Activated CD4-positive, CD25-positive, alpha-beta regulatory T cell (primary cell): Measurements from ENCODE around the gene SNCG.
"Not testable (repeated sequence)": the region's sequence is repeated elsewhere in the genome, so short reads cannot be mapped to it uniquely, and the experiment has no call there.

Experiments used
- DNase-seq, 4 experiments: peaks; one replicate each; lab custom pipeline; 2025; lab: John Stamatoyannopoulos, UW

SNCG gene

DNA sequence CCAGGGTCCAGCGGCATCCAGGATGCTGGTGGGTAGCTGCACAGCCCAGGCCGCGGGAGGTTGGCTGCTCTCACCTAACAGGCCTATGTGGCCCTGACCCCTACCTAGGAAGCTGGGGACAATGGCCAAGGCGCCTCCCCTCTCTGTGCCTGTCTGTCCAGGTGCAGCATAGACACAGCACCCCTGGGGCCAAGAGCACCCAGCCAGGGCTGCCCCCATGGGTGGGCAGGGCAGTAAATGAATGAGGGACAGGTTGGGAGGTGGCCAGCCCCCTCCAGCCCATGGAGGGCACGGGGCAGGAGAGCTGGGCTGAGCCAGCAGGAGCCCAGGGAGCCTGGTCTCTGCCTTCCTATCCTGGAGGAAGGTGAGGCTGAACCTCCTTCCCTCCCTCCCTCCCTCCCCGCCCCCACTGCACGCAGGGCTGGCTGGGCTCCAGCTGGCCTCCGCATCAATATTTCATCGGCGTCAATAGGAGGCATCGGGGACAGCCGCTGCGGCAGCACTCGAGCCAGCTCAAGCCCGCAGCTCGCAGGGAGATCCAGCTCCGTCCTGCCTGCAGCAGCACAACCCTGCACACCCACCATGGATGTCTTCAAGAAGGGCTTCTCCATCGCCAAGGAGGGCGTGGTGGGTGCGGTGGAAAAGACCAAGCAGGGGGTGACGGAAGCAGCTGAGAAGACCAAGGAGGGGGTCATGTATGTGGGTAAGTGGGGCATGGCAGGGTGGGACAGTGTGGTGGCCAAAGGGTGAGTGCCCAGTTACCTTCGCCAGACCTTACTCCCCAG, at the start of gene SNCG:
Gene SNCG, plus strand, starts transcription at position 484 of the 785 bp plus-strand sequence. Its CDS starts 99 bp downstream, at position 583.
- DNase-seq = no peak

DNA sequence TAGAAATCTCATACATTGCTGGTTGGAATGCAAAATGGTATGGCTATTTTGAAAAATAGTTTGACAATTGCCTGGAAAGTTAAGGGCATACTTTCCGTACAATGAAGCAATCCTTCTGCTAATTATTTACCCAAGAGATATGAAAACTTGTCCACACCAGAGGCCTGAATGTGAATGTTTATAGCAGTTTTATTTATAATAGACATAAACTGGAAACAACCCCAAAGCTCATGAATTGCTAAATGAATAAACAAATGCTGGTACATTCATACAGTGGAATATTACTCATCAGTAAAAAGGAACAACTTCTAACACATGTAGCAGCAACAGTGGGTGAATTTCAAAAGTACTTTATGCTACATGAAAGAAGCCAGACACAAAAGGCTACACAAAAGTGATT, 43.7 kb upstream of the SNCG start:
- no peak for DNase-seq

DNA sequence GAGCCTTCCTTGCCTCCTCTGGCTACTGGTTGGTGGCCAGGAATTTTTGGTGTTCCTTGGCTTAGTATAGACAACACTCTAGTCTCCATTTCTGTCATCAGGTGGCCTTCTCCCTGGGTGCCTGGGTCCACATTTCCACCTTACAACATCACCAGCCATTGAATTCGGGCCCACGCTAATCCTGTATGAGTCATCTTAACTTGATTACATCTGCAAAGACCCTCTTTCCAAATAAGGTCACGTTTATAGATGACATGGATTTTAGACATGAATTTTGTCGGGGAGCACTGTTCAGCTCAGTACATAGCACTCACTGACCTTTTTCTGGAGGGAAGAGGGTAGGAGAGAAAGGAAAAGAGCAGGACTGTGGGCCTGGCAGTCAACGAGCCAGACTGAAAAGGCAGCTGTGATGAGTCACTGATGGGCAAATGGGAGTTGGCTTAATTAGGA, 40.4 kb upstream of the SNCG start:
- DNase-seq = no peak

DNA sequence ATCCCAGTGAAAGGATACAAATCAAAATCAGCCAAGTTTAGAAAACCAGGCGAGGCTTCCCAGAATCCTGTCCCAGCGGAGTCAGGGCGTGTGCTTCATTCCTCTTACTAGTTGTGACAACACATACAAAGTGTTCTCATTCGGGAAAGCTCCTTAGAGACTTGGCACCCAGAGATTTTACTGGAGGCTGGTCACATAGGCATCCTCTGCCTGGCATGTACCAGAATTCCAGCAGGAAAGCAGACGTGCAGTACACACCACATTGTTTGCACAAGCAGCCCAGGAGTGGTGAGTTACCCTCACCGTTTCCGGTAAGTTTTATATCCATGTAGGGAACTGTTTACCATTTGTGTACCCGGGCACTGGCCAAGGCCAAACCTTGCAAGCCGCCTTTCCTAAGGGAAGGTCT, 35.8 kb upstream of the SNCG start:
- no peak for DNase-seq

DNA sequence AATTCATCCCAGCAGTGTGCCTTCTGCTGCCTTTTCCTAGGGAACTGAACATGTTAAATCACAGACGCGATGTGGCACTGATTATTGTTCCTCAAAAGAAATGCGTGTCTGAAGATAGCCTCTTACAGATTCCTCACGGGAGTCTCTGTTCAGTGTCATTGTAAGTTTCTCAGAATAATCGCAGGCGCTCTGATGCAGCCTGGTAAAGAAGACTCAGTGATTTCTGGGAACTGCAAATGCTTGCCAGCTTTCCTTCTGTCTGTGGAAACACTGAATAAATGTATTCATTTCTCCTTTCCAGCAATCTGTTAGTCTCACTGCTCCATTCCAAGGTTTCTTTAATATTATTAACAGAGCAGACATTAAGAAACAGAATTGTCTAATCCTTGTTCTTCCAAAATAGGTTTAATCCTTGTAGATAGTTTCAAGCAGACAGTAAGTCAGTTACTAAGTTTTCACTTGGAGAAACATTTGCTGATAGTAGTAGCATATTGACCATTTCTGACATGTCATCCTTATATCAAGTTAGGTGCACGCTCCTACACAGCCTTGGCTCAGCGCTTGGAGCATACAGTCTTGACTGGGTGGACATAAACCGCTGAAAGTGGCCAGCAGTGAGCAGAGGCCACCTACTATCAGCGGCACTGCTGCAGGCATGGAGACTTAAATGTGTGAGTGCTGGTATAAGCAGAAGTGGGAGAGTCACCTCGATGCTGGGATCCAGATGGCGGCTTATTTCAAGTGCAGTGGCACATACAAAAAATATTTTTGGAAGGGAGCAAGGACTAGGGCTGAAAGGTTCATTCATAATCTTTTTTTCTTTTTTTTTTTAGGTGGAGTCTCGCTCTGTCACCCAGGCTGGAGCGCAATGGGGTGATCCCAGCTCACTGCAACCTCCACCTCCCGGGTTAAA, 28.7 kb upstream of the SNCG start:
- DNase-seq = no peak

DNA sequence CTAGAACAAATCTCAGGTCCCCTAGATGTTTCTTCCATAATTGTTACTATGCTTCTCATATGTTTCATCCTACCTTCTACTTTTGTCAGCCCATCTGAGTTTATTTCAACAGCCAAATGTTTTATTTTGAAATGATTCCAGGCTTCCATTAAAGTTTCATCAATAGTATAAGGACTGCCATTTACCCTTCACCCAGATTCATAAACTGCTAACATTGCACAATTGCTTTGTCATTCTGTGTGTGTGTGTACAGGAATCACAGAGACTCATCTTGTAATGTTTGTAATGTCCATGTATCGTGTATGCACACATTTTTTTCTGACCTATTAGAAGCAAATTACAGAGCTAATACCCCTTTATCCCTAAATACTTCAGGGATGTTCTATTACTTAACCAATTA, 26.5 kb upstream of the SNCG start:
- no peak for DNase-seq

DNA sequence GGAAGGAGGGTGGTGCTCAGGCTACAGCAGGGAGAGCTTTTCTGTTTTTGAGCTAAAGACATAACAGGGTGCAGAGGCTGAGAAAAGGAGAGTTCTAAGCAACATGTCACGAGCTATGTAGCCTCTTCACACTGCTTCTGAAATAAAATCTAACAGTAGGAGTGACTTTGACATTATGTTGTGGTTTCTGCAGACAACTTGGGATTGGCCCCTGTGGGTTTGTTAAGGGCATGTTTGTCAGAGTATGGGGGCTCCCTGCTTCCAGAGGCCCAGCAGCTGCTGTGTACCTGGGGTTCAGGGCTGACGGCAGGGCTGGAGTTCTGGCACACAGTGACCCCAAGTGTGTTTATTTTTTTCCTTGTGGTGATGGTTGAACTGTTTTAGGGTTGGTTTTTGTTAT, 25.7 kb upstream of the SNCG start:
- DNase-seq = no peak

DNA sequence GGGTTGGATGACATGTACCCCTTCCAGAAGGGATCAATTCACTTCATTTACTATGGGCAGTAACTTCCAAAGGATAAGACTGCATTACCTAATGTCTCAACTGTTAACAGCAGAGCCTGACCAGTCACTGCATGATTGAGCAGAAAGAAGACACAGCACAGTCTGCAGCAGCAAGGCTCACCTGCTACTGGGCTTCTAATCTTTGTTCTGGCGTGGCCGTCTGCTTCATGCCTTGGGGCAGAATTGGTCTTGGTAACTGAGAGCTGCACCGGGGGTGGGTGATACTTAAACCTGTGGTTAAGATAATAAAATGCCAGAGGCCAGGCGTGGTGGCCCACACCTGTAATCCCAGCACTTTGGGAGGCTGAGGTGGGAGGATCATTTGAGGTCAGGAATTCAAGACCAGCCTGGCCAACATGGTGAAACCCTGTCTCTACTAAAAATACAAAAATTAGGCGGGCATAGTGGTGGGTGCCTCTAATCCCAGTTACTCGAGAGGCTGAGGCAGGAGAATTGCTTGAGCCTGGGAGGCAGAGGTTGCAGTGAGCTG, 24.2 kb upstream of the SNCG start:
- DNase-seq = not testable (repeated sequence)

DNA sequence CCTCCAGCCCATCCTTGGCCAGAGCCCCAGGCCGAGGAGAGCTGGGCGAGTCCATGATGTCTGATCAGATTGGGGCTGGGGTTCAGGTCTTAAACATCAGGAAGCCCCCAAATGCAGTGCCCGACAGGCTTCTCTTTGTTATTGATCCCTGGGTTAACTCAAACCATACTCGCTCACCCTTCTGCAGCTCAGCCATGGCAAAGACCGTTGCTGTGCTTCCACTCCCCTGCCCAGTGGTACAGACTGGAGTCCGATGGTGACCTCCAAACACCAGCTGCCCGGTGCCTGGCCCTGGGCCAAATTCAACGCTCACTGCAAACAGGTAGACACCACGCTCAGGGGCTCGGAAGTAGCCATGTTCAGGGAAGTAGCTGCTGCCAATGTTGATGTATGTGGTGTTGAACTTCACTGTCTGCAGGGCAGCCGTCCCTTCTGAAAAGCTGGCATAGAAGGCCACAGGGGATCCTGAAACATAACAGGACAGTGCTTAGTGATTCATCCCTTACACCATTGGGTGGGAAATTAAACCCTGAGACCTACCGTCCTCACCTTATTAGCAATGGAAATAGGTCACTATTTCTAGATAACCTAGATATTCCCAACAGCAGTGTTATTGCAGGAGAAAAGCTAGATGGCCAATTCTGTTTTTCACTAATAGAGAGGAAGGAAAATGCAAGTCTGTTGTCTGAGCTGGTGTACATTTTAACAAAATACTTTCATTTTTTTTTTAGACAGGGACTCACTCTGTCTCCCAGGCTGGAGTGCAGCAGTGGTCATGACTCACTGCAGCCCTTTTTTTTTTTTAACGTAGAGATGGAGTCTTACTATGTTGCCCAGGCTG, 21.5 kb upstream of the SNCG start:
- DNase-seq = no peak

DNA sequence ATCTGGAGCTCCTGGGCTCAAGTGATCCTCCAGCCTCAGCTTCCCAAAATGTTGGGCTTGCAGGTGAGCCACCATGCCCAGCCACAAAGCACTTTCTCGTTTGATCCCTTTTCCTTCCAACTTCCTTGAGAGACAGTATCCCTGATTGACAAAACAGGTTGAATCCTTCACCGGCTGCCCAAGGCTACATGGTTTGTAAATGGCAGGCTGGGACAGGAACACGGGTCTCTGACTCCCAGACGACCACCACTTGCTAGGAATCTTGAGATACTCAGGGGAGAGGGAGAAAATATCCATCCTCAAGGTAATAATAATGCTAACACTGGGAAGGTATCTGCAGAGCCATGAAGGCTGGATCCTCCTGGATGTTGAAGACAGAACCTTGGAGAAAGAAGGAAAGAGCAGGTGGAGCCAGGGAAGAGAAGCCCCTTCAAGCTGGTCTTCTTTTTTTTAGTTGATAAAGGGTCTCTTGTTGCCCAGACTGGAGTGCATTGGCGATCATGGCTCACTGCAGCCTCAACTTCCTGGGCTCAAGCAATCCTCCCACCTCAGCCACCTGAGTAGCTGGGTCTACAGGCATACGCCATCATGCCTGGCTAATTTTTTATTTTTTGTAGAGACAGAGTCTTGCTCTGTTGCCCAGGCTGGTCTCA, 20.8 kb upstream of the SNCG start:
- no peak for DNase-seq

DNA sequence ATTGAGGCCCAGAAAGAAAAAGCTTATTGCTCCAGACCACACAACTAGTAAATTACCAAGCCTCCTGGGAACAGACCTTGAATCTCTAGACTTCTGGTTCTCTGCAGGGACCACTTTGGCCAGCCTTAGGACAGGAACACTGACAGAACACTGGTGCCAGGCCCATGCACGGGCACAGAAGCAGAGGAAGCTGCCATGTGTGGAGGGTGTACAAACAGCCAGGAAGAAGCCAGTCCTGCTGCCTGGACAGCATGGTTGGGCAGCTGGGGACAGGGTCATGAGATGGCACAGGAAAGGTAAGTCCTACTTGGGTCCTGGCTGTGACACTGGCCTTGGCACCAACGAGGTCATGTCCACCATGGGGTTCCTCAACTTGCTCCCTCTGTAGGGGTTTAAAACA, 20.1 kb upstream of the SNCG start:
- DNase-seq = no peak

DNA sequence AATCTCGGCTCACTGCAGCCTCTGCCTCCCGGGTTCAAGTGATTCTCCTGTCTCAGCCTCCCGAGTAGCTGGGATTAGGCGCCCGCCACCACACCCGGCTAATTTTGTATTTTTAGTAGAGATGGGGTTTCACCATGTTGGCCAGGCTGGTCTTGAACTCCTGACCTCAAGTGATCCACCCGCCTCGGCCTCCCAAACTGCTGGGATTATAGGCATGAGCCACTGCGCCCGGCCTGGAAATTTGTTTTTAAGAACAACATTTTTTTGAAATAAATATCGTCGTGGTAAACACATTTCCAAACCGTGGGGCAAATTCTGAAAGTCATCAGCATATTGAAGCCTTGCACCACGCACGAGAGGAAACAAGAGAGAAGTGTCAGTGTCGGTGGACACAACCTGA, 18.3 kb upstream of the SNCG start:
- not testable (repeated sequence) for DNase-seq

DNA sequence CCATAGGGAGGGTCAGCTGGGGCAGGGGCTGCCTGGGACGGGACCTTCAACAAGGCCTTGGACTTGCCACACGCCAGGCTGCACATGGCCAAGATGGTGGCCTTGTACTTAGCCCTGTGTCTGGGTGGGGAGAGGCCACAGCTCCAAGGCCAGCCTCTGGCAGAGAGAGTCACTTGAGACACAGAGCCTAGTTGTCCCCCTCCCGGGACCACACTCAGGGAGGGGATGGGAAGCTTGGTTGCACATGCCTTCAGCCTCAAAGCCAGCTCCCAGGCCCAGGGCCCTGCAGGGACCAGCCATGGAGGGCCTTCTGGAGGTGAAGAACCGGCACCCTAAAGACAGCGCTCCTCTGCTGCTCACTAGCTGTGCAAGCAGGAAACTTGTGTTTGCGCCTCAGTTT, 17.7 kb upstream of the SNCG start:
- no peak for DNase-seq

DNA sequence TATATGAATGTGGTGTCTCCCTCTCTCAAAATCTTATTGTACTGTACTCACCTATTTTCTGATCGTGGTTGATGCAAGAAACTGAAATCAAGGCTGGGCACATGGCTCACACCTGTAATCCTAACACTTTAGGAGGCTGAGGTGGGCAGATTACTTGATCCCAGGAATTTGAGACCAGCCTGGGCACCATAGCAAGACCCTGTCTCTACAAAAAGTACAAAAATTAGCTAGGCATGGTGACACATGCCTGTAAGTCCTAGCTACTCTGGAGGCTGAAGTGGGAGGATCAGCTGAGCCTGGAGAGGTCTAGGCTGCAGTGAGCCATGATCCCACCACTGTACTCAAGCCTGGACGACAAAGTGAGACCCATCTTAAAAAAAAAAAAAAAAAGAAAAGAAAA, 17.0 kb upstream of the SNCG start:
- DNase-seq = no peak

DNA sequence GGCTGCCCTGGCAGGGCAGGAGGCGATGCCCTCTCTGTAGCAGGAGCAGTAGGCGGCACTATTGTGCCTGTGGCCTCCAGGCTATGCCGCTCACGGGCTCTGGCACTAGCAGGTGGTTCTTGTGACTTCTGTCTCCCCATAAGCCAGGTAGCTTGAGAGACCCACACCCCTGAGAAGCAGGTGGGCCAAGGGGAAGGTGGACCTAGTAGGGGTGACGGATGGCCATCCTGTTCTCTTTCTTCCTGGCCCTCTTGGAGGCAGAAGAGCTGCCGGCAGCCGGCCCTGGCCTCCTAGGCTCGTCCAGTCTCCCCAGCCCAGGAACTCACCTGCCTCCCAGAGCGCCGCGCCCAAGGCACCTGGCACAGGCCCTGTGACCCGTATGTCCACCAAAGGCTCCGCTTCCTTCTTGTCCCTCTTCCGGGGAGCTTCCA, 16.4 kb upstream of the SNCG start:
- DNase-seq = no peak

DNA sequence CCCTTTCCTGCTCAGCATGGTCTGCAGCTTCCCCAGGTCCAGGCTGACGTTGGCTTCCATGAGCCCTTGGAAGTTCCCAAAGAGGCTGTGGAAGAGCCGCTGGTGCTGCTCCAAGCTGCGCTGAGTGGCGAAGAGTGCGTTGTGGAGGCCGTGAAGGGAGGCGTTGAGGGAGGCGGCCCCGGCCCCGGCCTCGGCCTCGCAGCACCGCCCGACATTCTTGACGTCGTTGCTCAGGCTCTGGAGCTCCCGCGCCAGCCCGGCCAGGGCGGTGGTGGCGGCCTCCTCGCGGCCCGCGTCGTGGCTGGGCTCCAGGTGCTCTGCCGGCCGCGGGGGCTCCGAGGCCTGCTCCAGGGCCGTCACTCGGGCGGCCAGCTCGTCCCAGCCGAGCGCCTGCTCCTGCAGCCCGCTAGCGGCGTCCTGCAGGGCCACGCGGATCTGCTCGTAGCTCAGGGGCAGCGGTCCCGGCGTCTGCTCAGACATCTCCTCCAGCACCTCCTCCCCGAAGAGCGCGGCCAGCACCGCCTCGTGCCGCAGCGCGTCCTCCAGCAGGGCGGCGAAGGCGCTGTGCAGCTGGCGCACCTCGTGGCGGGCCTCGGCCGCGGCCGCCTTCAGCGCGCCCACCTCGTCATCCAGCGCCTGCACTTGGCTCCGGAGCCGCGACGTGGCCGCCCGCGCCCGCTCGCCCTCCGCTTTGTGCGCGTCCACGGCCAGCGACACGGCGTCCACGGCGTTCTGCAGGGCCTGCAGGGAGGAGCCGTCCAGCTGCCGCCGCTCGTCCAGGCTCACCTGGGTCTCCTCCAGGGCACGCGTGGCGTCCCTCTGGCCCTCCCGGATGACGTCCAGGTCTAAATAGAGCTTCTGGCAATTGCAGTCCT, 15.7 kb upstream of the SNCG start:
- DNase-seq = no peak

DNA sequence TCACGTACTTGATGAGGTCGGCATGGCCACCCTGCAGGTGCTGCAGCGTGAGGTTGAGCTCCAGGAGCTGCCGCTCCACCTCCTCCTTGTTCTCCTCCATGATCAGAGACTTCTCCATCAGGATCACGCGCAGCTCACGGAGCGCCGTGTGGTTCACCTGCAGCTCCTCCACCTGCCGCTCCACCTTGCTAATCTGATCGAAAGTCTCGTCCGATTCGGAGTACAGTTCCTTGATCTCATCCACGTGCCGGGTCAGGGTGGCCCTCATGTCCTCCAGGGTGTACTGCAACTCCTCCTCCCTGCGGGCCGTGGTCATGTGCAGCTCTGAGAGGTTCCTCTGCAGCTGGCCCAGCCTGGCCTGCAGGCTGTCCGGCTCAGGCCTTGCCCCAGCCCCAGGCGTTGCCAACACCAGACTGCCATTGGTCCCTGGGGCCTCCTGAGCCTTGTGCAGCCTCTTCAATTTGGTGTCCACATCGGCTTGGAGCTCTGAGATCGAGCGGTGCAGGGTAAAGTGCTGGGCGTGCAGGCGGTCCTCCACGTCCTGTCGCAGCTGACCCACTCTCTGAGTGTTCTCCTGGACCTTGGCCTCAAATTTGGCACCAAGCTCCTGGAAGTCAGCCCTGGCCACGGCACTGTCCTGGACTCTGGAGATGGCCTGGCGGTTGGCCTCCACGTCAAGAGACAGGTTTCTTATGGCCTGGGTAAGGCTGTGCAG, 14.9 kb upstream of the SNCG start:
- DNase-seq = no peak

DNA sequence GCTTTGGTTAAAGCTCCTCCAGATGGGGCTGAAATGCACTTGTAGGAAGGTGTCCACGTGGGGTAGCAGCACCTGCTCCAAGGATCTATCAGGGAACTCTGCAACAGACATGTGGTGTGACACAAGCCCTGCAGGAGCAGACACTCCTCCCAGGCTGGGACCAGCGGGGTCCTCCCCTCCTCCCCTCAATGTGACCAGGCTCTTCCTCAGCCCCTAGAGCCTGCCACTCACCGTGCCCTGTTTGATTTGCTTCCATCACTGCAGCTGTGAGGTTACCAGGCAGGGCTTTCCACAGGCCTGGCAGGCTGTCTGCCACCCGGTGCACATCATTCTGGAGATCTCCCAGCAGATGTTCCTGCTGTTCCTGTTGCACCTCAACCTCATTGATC, 14.4 kb upstream of the SNCG start:
- DNase-seq = no peak

DNA sequence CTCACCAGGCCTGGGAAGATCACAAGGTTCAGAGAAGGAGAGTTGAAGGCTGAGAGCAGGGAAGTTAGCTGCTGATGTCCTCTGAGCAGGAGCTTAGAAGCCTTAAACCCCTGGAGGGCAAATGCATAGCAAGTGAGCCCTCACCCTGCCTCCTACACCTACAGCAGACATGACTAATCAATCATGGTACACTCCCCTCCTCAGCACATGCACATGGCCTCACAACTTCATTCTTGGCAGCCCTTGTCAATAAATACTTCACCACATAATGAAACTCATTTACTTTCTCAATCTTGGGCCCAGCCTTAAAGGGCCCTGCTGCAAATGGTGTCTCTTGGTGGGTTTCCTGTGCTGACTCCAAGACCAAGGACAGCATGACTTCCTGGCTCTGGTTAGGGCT, 13.9 kb upstream of the SNCG start:
- no peak for DNase-seq

DNA sequence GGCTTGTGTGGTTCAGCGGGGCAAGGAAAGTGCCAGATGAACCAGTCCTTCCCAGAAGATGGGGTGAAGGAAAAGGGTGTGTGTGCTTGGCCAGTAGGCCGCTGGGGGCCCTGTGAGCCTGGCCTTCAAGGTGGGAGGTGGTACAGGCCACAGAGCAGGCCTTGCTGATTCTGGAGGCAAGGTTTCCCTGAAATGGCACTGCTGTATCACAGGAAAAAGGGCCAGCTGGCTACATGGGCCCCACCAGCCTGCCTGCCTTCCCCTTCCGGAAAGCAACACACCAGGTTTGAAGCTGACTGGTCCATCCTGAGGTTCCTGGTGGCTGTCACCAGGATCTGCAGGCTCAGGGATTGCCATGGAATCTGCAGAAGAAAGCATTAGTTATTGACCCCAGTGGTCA, 13.5 kb upstream of the SNCG start:
- no peak for DNase-seq
